MCF 10A (cell line): ENCODE results near the gene ARL14EP. TPM values are rescaled to one million over a fixed set of nuclear protein-coding genes. Genes with fewer than 3 reads are reported as not detected.

Experiments used
- BruUV-seq: library from RNA; stranded (reverse); fragments of 400-500 nt; replicated peaks from 2 replicates; lab custom pipeline; 2021; lab: Mats Ljungman, UMichigan
- CTCF ChIA-PET: fragments of 300-600 bp; sonication (Branson Sonifier 250); formaldehyde crosslinking; extraction: SDS; loops from one replicate; lab custom pipeline; 2021; ENCODE audit warnings: antibody characterized with exemption, inconsistent platforms; lab: Yijun Ruan, JAX
- POLR2A ChIA-PET: fragments of 300-600, 350-650 bp; sonication (Branson Sonifier 250); formaldehyde crosslinking; extraction: SDS; loops from one replicate; lab custom pipeline; 2020; ENCODE audit warnings: antibody characterized with exemption, inconsistent platforms; lab: Yijun Ruan, JAX
- DNase-seq: peaks from one replicate; pipeline ENCODE4 v3.0.0-alpha.2; 2018; ENCODE audit not compliant: unreplicated experiment
- H3K27ac Mint-ChIP-seq: one replicate; pipeline ENCODE4 v1.8.0; 2022; ENCODE audit warnings: mild to moderate bottlenecking, low read depth, mixed read lengths; ENCODE audit not compliant: unreplicated experiment
- H3K27me3 Mint-ChIP-seq: one replicate; pipeline ENCODE4 v1.8.0; 2022; ENCODE audit warnings: mixed read lengths; ENCODE audit not compliant: insufficient read depth, unreplicated experiment
- H3K36me3 Mint-ChIP-seq: one replicate; pipeline ENCODE4 v1.8.0; 2022; ENCODE audit warnings: mild to moderate bottlenecking, moderate library complexity, mixed read lengths; ENCODE audit not compliant: insufficient read depth, unreplicated experiment
- H3K4me1 Mint-ChIP-seq: one replicate; pipeline ENCODE4 v1.8.0; 2022; ENCODE audit warnings: mixed read lengths; ENCODE audit not compliant: insufficient read depth, unreplicated experiment
- H3K4me3 Mint-ChIP-seq: one replicate; pipeline ENCODE4 v1.8.0; 2022; ENCODE audit warnings: mild to moderate bottlenecking, moderate library complexity, mixed read lengths; ENCODE audit not compliant: unreplicated experiment
- H3K9me3 Mint-ChIP-seq: one replicate; pipeline ENCODE4 v1.8.0; 2022; ENCODE audit warnings: mixed read lengths; ENCODE audit not compliant: unreplicated experiment
- intact Hi-C: fragments of 100-400 bp; cut with micrococcal nuclease; formaldehyde crosslinking; loops from 2 replicates; pipeline ENCODE4 v1.14.1; 2022
- total RNA-seq: library from RNA; stranded (reverse); gene quantifications from 2 replicates; pipeline ENCODE4 v1.2.3, GENCODE V29; 2022
- TF ChIP-seq, protein P1 (sequence below): fragments of 200-600 bp; IDR thresholded peaks from one replicate; pipeline ENCODE4 v1.8.0; 2022; ENCODE audit warnings: antibody characterized with exemption, mild to moderate bottlenecking; ENCODE audit not compliant: unreplicated experiment

The ARL14EP gene
- total RNA-seq, 1 experiment from 2014 or later: 28.4 TPM

DNA sequence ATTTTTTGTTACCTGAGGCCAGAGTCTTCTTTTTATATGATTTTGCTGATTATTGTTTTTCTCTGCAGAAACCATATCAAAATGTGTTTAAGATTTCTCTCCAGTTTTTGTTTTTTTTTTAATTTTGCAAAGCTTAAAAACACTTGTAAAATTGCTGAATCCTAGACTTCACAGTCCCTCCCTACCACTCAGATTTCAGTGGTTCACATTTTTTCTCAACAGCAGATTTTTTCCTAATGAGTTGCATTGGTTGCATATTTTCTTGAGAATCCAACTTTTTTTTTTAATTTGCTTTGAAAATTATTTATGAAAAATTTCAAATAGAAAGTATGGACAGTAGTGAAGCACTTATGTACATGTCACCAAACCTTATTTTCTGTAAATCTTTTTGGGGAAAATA, 5.8 kb downstream of the ARL14EP start:
- Mint-ChIP-seq H3K27ac (no peak overlapping the region), H3K4me1 (peaks cover 34% of the 10 kb centered on the region), H3K9me3 (no peaks in the 10 kb centered on the region), H3K36me3 (peaks cover 40% of the 10 kb centered on the region), H3K27me3 (no peaks in the 10 kb centered on the region), H3K4me3 (no peak overlapping the region)
- intact Hi-C loops: no loop called here
- ChIA-PET CTCF (interaction anchor here (0.6 kb wide), 1 partner anchor 947 kb away, joined by 3 read pairs; no protein-coding TSS in a partner anchor), POLR2A (interaction anchor here (0.6 kb wide), 1 partner anchor 98 kb away, joined by 3 read pairs; no protein-coding TSS in a partner anchor)
- DNase-seq: no peak
- TF ChIP-seq, protein P1, sequence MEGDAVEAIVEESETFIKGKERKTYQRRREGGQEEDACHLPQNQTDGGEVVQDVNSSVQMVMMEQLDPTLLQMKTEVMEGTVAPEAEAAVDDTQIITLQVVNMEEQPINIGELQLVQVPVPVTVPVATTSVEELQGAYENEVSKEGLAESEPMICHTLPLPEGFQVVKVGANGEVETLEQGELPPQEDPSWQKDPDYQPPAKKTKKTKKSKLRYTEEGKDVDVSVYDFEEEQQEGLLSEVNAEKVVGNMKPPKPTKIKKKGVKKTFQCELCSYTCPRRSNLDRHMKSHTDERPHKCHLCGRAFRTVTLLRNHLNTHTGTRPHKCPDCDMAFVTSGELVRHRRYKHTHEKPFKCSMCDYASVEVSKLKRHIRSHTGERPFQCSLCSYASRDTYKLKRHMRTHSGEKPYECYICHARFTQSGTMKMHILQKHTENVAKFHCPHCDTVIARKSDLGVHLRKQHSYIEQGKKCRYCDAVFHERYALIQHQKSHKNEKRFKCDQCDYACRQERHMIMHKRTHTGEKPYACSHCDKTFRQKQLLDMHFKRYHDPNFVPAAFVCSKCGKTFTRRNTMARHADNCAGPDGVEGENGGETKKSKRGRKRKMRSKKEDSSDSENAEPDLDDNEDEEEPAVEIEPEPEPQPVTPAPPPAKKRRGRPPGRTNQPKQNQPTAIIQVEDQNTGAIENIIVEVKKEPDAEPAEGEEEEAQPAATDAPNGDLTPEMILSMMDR: no peak
- no TSS peak for BruUV-seq

DNA sequence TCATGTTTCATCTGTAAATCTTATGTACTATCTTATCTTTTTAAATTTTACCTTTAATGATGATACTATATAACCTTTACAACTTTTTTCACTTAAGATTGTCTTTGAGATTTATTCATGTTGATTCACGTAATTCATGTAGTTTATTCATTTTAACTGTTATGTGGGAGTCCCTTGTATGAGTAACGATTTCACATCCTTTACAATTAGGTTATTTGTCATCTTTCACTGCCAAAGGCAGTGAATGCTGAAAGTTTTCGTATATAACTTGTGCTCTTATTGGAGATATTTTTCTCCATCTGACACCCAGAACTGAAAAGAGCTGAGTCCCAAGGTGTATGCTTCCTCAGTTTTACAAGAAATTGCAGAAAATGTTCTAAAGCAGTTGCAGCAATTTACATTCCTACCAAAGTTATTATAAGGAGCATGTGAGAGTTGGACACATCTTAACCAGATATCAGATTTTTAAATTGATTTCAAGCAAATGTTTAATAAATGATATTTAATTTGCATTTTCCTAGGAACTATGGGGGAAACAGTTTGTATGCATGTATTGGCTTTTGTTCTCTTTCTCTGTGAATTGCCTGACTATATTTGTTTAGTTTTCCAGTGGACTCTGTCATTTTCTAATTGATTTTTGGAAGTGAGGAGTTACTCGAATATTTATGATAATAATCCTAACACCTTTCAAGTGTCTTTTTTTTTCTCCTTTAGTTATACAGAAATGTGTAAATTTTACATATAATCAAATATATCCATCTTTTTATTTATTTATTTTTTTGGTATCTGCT, 6.4 kb downstream of the ARL14EP start:
- BruUV-seq: no TSS peak
- POLR2A ChIA-PET: interaction anchor here (0.6 kb wide), 1 partner anchor 97 kb away, joined by 3 read pairs; no protein-coding TSS in a partner anchor
- H3K36me3 Mint-ChIP-seq: peaks cover 44% of the 10 kb centered on the region
- no peak overlapping the region for H3K27ac Mint-ChIP-seq
- TF ChIP-seq, protein P1: no peak
- intact Hi-C loops: no loop called here
- CTCF ChIA-PET: interaction anchor here (0.6 kb wide), 1 partner anchor 219 kb away, joined by 3 read pairs; no protein-coding TSS in a partner anchor
- H3K9me3 Mint-ChIP-seq: no peaks in the 10 kb centered on the region
- DNase-seq: no peak
- peaks cover 27% of the 10 kb centered on the region for H3K4me1 Mint-ChIP-seq
- no peaks in the 10 kb centered on the region for H3K27me3 Mint-ChIP-seq
- H3K4me3 Mint-ChIP-seq: no peak overlapping the region

DNA sequence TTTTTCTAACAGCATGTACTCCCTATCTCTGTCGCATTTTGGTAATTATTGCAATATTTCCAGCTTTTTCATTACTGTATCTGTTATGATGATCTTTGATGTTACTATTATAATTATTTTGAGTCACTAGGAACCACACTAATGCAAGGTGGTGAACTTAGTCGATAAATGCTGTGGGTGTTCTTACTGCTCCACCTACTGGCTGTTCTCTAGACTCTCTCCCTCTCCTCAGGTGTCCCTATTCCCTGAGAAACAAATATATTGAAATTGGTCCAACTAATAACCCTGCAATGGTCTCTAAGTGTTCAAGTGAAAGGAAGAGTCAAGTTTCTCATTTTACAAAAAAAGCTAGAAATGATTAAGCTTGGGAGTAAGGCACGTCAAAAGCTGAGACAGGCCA, 10.5 kb downstream of the ARL14EP start:
- intact Hi-C loops: no loop called here
- BruUV-seq: no TSS peak
- Mint-ChIP-seq H3K27me3 (no peaks in the 10 kb centered on the region), H3K4me1 (peaks cover 10% of the 10 kb centered on the region), H3K9me3 (no peaks in the 10 kb centered on the region), H3K36me3 (peaks cover 76% of the 10 kb centered on the region), H3K4me3 (no peak overlapping the region), H3K27ac (no peak overlapping the region)
- TF ChIP-seq, protein P1: peak; percentile 34
- ChIA-PET CTCF (interaction anchor here (0.6 to 4.3 kb wide), 41 partner anchors 8 to 990 kb away, joined by 3 to 52 read pairs (median 4); partner anchors contain the start of gene ARL14EP), POLR2A (interaction anchor here (0.6 to 3.4 kb wide), 2 partner anchors 11 to 46 kb away, joined by 3 to 17 read pairs; partner anchors contain the start of gene ARL14EP)
- DNase-seq: peak; percentile 25

DNA sequence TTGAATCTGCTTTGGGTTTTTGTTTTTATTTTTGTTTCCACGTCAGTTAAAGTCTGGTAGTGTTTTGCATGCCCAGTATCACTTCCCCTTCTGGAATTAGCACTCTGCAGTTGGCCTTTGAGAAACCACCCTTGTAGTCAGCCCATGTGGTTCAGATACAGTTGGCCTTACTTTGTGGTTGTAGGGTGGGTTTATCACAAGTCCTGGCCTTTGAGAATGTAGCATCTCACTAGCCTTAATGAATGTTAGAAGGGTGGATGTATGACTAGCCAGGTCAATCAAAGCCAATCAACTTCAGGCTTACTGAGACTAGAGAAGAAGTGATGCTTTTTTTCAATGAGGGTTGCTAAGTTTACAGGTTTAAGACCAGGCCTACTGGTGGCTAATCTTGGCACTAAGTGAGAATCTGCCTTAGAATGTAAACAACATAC, 19.8 kb downstream of the ARL14EP start:
- intact Hi-C loops: no loop called here
- POLR2A ChIA-PET: interaction anchor here (2.1 kb wide), 1 partner anchor 18 kb away, joined by 5 read pairs; no protein-coding TSS in a partner anchor
- no peaks in the 10 kb centered on the region for H3K27me3 Mint-ChIP-seq
- H3K4me1 Mint-ChIP-seq: no peaks in the 10 kb centered on the region
- no TSS peak for BruUV-seq
- CTCF ChIA-PET: interaction anchor here (4.7 kb wide), 1 partner anchor 9 kb away, joined by 36 read pairs; no protein-coding TSS in a partner anchor
- H3K9me3 Mint-ChIP-seq: no peaks in the 10 kb centered on the region
- H3K4me3 Mint-ChIP-seq: no peak overlapping the region
- H3K36me3 Mint-ChIP-seq: peaks cover 29% of the 10 kb centered on the region
- TF ChIP-seq, protein P1: no peak
- H3K27ac Mint-ChIP-seq: no peak overlapping the region
- no peak for DNase-seq
